LHCN-M2 (cell line): ENCODE data around the gene GRID1. TPM values are rescaled to one million over a fixed set of nuclear protein-coding genes. Genes with fewer than 3 reads are reported as not detected.

ENCODE experiments used
- DNase-seq: peaks from one replicate; pipeline ENCODE4 v3.0.0-alpha.2; 2012; ENCODE audit warnings: low read depth
- total RNA-seq: library from RNA; depleted of rRNA; stranded (reverse); fragments of >200 nt; gene quantifications from 2 replicates; pipeline ENCODE4 v1.2.3, GENCODE V29; 2014

Gene GRID1
- total RNA-seq, 1 experiment from 2014 or later: not detected

DNA sequence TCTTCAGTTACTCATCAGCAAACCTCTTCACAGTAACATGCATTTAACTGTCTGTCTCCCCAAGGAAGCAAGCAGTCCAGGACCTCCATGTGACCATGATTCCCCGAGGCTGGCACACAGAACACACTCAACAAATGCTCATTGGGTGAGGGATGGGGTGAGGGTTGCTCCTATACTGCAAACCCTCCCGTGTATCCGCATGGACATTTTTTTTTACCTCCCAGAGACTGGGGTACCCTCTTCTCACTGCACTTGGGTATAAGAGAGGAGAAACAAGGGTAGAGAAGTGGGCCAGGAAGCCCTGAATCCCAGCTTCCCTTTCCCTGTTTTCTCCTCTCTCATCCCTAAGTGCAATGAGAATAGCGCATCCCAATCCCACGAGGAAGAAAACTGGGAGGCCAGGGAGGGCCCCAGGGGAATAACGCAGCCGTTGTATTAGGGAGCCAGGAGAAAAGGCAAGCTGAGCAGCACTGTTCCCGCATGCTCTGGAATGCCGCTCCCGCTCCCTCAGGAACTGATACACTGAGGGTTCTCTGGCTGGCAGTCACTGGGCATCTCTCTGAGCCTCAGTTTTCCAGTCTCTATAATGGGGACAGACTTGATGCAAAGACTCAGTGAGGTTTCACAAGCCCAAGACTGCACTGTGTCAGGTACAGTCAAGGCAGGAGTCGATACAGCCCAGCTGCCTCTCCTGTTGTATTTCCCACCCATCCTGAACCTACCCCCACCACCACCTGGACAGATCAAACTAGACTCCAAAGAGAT lies 134.6 kb downstream of the GRID1 start:
- no peak for DNase-seq

GRCh38 chr10:86230557-86231180 lies 135.9 kb downstream of the GRID1 start:
- DNase-seq: no peak

DNA sequence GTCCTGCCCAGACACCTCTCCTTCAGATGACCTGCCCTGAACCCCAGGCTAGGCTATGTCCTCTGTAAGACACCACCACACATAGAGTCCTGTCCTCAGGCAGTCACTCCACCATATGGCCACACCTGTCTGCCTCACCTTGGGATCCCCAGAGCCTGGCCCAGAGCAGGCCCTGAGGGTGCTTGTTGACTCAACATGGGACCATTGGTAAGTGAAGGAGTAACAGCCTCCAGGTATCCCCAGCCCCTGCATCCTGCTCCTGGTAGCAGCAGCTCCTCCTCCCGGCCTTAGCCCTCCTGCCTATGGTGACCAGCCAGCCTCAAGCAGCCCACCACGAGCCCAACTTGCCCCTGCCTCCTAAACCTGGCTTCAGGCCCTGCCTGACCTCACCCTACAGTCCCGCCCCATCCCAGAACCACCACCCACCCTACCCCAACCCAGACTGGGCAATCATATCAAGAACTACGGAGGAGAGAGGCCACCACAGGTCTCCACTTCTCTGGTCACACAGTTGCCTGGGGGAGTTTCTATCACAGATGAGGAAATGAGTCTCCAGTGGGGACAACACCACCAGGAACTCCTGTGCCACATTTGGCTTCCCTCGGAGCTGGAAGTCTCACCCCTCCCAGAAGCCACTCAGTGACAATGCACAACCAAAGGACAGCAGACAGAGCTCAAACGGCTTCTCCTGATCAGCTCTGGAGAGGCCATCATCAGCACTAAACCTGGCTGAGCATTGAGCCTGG lies 136.6 kb downstream of the GRID1 start:
- no peak for DNase-seq

DNA sequence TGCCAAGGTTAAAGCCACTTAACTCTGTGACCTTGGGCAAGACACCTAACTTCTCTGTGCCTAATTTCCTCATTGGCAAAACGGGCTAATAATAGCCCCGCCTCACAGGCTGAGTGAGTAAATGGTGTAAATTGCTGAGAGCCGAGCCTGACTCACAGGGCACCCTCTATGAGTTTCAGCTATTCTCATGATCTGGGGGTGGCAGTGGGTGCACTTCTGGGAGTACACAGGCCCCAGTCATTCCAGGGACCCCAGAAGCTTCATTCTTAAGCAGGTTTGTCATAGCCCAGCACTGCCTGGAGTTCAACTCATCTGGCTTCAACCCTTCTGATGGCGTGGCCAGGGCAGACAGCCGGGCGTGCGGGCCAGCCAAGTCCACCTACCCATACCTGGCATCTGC lies 137.2 kb downstream of the GRID1 start:
- no peak for DNase-seq

GRCh38 chr10:86227501-86228258 lies 138.9 kb downstream of the GRID1 start:
- DNase-seq: no peak

GRCh38 chr10:86226781-86227201 lies 139.8 kb downstream of the GRID1 start:
- no peak for DNase-seq

- DNase-seq: no peak
Observed at GRCh38 chr10:86226016-86226415, 140.6 kb downstream of the GRID1 start.

- no peak for DNase-seq
Observed at GRCh38 chr10:86225103-86225782, 141.4 kb downstream of the GRID1 start.

GRCh38 chr10:86224354-86225102 lies 142.1 kb downstream of the GRID1 start:
- no peak for DNase-seq

GRCh38 chr10:86223256-86223655 lies 143.3 kb downstream of the GRID1 start:
- no peak for DNase-seq

DNA sequence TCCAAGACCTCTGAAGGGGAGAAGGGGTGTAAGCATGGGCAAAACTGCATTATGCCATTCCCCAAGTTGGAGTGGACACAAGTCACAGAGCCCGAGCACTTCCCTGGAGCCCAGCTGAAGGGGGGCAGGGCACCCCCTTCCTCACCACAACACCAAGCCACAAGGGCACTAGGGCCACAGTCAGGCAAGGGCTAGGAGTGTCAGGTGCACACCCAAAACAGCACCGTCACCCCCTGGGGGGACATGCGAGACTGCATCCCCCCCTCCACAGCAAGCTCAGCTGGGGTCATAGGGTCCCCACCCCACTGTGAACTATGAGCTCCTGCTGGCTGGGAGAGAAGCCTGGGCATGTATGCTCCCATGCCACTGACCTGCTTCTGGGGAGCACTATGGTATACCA lies 143.9 kb downstream of the GRID1 start:
- DNase-seq: no peak

- no peak for DNase-seq
Observed at GRCh38 chr10:86222336-86222650, 144.3 kb downstream of the GRID1 start.

DNA sequence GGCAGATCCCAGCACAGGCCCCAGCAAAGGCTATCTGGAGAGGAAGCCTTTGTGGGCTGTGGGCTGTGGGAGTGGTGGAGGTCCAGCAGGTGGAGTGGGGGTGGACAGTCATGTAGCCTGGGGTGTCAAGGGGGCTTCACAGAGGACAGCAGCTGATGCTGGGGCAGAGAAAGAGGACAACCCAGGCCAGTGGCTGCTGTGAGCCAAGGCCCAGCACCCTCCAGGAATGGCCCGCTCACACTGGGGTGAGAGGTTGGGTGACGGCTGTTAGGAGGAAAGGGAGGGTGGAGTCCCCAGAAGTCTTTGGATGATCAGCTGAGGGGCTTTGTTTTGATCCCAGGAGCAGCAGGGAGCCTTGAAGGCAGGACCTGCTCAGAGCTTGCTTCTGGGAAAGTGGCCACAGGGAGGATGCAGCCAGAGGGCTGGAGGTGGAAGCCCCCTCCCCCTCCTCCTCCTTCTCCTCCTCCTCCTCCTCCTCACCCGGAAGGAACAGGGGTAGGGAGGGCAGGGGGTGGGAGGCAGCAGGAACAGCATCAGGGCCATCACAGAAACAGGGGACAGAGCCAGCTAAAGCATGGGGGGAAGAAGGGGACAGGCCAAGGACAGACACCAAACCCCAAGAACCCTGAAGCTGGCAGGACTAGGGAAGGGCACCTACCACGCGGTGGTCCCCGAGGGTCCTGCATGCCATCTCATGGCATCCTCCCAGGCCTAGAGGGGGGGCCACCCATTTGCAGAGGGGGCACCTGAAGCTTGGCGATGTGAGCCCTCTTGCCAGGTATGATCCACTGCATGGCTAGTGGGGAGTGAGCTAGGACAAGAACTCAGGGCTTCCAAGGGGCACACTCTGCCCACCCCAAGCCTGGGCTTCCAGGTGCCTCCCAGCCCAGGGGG lies 144.9 kb downstream of the GRID1 start:
- DNase-seq: no peak

DNA sequence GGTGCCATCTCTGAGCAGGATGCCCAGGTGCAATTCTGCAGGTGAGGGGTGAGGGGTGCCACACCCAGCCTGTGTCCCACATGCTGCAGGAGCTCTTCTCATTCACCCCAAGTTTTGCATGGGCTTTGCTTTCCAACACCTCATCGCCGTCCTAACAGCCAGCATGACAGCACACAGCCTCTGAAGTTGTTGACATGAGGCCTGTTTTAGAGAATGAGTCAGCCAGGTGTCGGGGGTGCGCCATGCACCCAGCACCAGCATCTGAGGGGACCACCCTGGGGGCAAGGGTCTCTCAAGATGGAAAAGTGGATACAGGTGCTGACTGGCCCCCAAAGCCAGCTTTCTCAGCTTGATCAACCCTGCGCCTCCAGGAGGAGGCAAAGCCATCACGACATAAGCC lies 146.0 kb downstream of the GRID1 start:
- DNase-seq: no peak

DNA sequence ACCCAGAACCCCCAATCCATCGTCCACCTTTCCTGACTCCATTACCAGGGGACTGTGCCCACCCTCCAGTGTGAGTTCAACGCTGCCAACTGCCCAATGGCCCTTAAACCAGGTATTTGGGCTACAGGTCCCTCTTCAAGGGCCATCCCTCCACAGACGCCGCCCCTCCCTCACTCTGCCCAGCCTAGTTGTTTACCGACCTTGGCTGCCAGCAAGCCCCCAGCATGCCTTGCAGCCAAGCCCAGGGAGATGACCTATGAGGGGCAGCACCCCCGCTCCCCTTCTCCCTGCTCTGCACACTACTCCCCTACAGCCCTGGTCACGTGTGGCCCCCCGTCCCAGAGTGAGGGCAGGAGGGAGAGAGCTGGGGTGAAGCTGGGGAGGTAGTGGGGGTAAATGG lies 147.3 kb downstream of the GRID1 start:
- DNase-seq: no peak

DNA sequence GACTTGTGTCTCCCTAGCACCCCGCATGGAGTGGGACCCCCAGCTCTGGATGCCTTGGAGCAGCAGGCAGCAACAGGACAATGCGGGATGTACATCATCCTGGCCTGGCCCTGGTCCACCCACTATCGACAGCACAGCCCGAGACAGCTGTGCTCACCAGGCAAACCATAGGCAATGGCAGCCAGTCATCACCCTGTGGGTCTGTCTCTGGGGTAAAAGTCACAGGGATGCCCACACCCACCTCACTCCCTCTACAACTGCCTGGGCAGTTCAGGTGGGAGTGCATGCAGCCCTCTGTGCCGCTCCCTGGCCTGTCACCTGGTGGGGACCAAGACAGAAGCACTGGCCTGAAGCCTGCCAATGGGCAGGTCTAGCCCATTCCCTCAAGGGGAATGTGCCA lies 147.8 kb downstream of the GRID1 start:
- DNase-seq: no peak

DNA sequence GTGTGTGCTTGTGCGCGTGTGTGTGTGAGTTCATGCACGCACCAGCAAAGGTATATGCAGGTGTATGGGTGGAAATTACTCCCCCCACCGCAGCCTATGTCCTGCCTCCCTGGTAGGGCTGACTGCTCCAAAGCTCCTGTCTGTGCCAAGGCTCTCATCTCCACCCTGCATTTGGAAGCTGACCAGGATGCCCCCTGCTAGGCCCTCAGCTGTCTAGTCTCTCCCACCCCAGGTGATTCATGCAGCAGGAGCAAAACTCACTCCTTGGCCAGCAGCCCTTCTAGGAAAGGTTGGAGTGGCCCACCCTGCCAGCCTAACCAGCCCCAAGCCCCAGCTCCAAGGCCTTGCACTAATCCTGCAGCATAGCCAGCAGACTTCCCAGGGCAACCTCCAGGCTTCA lies 148.4 kb downstream of the GRID1 start:
- DNase-seq: no peak

- no peak for DNase-seq
Observed at GRCh38 chr10:86217371-86218080, 149.1 kb downstream of the GRID1 start.

DNA sequence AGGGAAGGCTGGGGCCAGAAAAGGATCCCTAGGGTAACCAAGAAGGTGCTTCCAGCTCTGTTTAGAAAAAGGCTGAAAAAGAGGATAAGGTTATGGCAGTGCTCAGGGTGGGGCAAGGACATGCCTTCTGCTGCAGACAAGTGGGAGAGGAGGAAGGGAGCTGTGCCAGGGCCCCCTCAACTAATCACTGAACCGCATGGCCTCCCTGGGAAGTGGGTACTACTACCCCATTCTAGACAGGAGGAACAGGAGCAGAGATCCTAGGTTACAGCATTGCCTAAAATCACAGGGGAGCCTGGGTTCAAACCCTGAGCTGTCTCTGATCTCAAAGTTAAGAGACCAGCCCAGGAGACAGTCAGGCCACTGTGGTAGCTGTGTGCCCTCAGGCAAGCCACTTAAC lies 149.7 kb downstream of the GRID1 start:
- DNase-seq: no peak
